HG03469 (cell line): ENCODE data around the gene HES4.
"Not testable (repeated sequence)": the region's sequence is repeated elsewhere in the genome, so short reads cannot be mapped to it uniquely, and the experiment has no call there.

Experiments
- ATAC-seq: cut with Tn5 transposase; IDR thresholded peaks from one replicate; pipeline ENCODE4 v1.9.1; 2021; ENCODE audit warnings: mild to moderate bottlenecking, moderate library complexity, moderate number of reproducible peaks; ENCODE audit not compliant: unreplicated experiment

Gene HES4

GRCh38 chr1:981491-981954 lies 18.4 kb downstream of the HES4 start:
- no peak for ATAC-seq

GRCh38 chr1:980602-981395 lies 19.1 kb downstream of the HES4 start:
- ATAC-seq = no peak

- no peak for ATAC-seq
Observed at GRCh38 chr1:980137-980571, 19.7 kb downstream of the HES4 start.

- ATAC-seq = no peak
Observed at GRCh38 chr1:979744-980072, 20.2 kb downstream of the HES4 start.

GRCh38 chr1:978835-979743 lies 20.8 kb downstream of the HES4 start:
- ATAC-seq = no peak

GRCh38 chr1:978069-978834 lies 21.6 kb downstream of the HES4 start:
- no peak for ATAC-seq

GRCh38 chr1:976791-977190 lies 23.1 kb downstream of the HES4 start:
- ATAC-seq = not testable (repeated sequence)

- ATAC-seq = peak; percentile 46
Observed at GRCh38 chr1:975896-976683, 23.8 kb downstream of the HES4 start.

- no peak for ATAC-seq
Observed at GRCh38 chr1:975365-975764, 24.5 kb downstream of the HES4 start.

GRCh38 chr1:974687-975328 lies 25.1 kb downstream of the HES4 start:
- ATAC-seq = no peak

- no peak for ATAC-seq
Observed at GRCh38 chr1:974293-974640, 25.6 kb downstream of the HES4 start.

GRCh38 chr1:973459-974292 lies 26.2 kb downstream of the HES4 start:
- no peak for ATAC-seq

- no peak for ATAC-seq
Observed at GRCh38 chr1:972726-973458, 27.0 kb downstream of the HES4 start.

GRCh38 chr1:971751-972506 lies 28.0 kb downstream of the HES4 start:
- ATAC-seq = no peak

GRCh38 chr1:970973-971730 lies 28.7 kb downstream of the HES4 start:
- no peak for ATAC-seq

GRCh38 chr1:970242-970972 lies 29.5 kb downstream of the HES4 start:
- ATAC-seq = no peak
